HG03432 (cell line): Measurements from ENCODE around the gene EXOC3L2.

Source experiments
- ATAC-seq: cut with Tn5 transposase; IDR thresholded peaks from one replicate; pipeline ENCODE4 v1.9.1; 2021; ENCODE audit warnings: mild to moderate bottlenecking, moderate library complexity; ENCODE audit not compliant: unreplicated experiment

The EXOC3L2 gene

DNA sequence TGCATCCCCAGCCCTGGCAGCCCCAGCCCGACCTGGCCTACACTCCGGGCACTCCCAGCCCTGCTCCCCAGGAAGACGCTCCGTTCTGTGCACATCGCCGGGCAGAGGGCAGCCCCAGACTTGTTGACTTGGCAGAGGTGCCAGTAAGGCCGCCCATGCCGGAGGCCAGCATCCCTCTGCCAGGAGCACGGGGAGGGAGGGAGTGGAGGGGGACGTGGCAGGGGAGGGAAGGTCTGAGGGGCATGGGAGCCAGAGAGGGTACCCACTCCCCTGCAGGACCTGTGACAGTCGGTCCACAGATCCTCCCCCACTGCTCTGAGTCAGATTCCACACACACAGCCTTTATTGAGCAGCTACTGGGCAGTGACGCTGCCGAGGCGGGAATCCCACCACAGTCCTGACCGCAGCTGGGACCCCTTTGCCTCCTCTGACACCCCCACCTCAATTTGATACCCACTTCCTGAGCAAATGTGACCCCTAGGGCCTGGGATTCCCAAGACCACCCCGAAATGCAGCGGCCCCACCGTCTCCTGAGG is 82.5 kb downstream of the EXOC3L2 start:
- no peak for ATAC-seq
